ENCODE measurements around the gene GOLGA6D.
"Not testable (repeated sequence)": the region's sequence is repeated elsewhere in the genome, so short reads cannot be mapped to it uniquely, and the experiment has no call there.

Gene GOLGA6D

DNA sequence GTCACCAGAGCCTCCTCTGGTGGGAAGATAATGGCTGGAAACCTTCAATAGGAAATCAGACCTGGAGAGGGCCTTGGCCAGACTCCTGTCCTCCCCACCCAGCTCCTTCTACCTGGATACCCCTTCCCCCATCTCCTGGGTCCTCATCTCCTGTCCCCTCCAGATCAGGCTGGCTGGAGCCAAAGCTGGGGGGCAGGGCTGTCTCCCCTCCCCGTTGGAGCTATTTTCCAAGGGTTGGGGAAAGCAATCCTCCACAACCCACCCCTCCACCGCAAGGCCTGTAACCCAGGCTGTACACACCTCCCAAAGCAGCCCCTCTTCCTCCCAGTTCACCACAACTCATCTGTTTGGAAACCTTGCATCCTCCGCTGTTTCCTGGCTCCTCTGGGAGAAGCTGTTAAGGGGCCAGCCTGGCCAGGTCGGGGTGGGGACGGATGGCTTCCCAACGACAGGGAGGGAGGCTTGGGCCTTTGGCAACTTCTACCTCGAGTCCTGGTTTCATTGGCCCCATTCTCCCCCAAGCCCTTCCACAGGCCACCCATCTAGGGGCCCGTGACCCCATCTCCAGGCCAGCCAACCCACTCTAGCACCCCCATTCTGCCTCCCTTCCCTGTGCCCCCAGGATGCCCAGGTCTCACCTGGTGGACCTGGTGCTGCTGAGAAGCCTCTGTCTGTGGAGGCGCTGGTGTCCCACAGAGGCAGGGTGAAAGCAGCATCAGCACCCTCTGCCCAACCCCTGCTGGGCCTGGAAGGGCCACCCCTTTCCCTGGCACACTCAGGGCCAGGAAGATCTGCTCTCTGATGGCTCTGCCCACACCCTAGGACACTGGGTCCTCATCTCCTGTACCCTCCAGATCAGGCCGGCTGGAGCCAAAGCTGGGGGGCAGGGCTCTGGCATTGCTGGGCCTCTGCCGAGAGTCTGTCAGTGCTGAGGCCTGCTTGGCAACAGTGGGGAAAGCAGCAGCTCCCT is 46.6 kb upstream of the GOLGA6D start:
- Histone ChIP-seq H3K4me1 (ENCODE audit: control insufficient read depth, low read depth, low read length) (no peaks in the 10 kb centered on the region), H2BK120ac (ENCODE audit: low read depth, low read length) (no peak overlapping the region), H3K79me1 (ENCODE audit: low read length) (no peaks in the 10 kb centered on the region), H3K18ac (ENCODE audit: low read length) (no peak overlapping the region), H4K8ac (ENCODE audit: low read depth, low read length) (no peak overlapping the region), H3K56ac (ENCODE audit: low read length) (no peak overlapping the region), H3K36me3 (ENCODE audit: control insufficient read depth, insufficient read depth, low read length) (no peaks in the 10 kb centered on the region), H3K79me2 (ENCODE audit: control insufficient read depth, insufficient read depth, low read length) (no peaks in the 10 kb centered on the region), H3K27ac (ENCODE audit: low read depth, low read length) (no peak overlapping the region), H3K4ac (ENCODE audit: low read depth, low read length) (no peak overlapping the region), H3K27me3 (ENCODE audit: insufficient read depth, low read length, poor library complexity) (no peaks in the 10 kb centered on the region), H3K9ac (ENCODE audit: low read length) (no peak overlapping the region), H4K5ac (ENCODE audit: low read length) (no peak overlapping the region), H2AK5ac (ENCODE audit: low read length) (no peak overlapping the region), H3K4me2 (ENCODE audit: low read length) (no peak overlapping the region), H3K4me3 (ENCODE audit: low read length) (no peak overlapping the region), H2BK15ac (replicated peaks; ENCODE audit: low read depth) (no peak overlapping the region), H3K23ac (ENCODE audit: low read length) (no peak overlapping the region), H2BK5ac (ENCODE audit: low read length) (no peak overlapping the region)
- WGBS (ENCODE audit: extremely low coverage, insufficient coverage, low lambda C conversion rate), result no CpG with 5 or more reads among the region's 11 CpGs
- no peak for DNase-seq

DNA sequence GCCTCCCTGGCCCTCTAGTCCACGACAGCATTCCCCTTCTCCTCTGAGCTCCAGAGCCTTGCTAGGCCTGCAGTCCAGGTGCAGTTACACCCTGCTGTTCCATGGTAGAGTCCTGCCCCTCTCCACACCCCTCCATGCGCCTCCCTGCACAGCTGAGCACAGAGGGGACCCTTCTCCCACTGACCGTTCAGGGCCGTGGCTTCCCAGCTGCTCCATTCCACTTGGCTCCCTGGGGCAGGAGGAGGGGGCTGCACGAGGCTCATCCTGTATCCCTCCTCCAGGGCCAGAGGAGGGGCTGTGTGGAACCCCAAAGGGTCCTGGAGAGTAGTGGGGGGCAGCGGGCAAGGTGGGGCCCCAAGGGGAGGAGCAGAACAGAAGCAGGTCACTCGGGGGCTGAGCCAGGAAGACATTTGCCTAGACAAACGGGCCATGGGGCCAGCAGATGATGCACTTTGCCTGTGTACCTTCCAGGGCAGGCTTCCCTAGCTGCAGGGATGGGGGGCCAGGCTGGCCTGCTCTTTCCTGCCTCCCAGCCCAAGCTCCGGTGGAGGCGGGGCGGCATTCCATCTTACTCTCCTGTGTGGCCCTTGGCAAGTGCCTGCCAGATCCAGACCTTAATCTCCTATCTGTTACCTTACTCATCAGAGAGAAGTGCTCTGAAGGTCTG is 45.2 kb upstream of the GOLGA6D start:
- no peaks in the 10 kb centered on the region for H3K79me2 ChIP-seq (ENCODE audit: control insufficient read depth, insufficient read depth, low read length)
- H3K27ac ChIP-seq (ENCODE audit: low read depth, low read length), result no peak overlapping the region
- no peaks in the 10 kb centered on the region for H3K36me3 ChIP-seq (ENCODE audit: control insufficient read depth, insufficient read depth, low read length)
- no peak overlapping the region for H3K4me2 ChIP-seq (ENCODE audit: low read length)
- H3K4me1 ChIP-seq (ENCODE audit: control insufficient read depth, low read depth, low read length), result no peaks in the 10 kb centered on the region
- no peak overlapping the region for H3K4me3 ChIP-seq (ENCODE audit: low read length)
- H2BK15ac ChIP-seq (replicated peaks; ENCODE audit: low read depth), result no peak overlapping the region
- no peak overlapping the region for H2BK5ac ChIP-seq (ENCODE audit: low read length)
- H4K5ac ChIP-seq (ENCODE audit: low read length), result no peak overlapping the region
- no peak overlapping the region for H3K9ac ChIP-seq (ENCODE audit: low read length)
- no peak overlapping the region for H2BK120ac ChIP-seq (ENCODE audit: low read depth, low read length)
- no peak overlapping the region for H3K23ac ChIP-seq (ENCODE audit: low read length)
- no peak overlapping the region for H3K18ac ChIP-seq (ENCODE audit: low read length)
- H2AK5ac ChIP-seq (ENCODE audit: low read length), result no peak overlapping the region
- no peak overlapping the region for H4K8ac ChIP-seq (ENCODE audit: low read depth, low read length)
- no CpG with 5 or more reads among the region's 11 CpGs for WGBS (ENCODE audit: extremely low coverage, insufficient coverage, low lambda C conversion rate)
- no peak overlapping the region for H3K4ac ChIP-seq (ENCODE audit: low read depth, low read length)
- H3K27me3 ChIP-seq (ENCODE audit: insufficient read depth, low read length, poor library complexity), result no peaks in the 10 kb centered on the region
- H3K79me1 ChIP-seq (ENCODE audit: low read length), result no peaks in the 10 kb centered on the region
- H3K56ac ChIP-seq (ENCODE audit: low read length), result no peak overlapping the region
- no peak for DNase-seq

DNA sequence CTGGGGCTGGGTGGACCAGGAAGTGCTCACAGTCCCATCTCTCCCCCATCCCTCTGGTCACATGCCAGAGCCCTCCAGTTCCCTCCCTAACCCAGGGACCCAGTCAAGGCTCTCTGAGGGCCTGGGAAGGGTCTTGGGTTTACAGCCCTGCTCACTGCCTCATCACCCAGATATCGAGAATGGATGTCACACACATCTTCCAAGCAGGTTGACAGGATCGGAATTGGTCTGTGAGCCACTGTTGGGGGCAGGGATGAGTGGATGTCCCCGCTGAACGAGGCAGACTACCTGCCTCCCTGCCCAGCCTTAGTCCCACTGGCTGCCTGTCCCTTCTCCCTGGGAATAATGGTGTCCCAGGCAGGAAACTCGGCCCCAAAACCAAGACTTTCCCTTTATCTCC is 44.5 kb upstream of the GOLGA6D start:
- no peak overlapping the region for H3K9ac ChIP-seq (ENCODE audit: low read length)
- no peak overlapping the region for H3K27ac ChIP-seq (ENCODE audit: low read depth, low read length)
- H4K5ac ChIP-seq (ENCODE audit: low read length), result no peak overlapping the region
- H3K18ac ChIP-seq (ENCODE audit: low read length), result no peak overlapping the region
- H4K8ac ChIP-seq (ENCODE audit: low read depth, low read length), result no peak overlapping the region
- no CpG with 5 or more reads among the region's 5 CpGs for WGBS (ENCODE audit: extremely low coverage, insufficient coverage, low lambda C conversion rate)
- no peaks in the 10 kb centered on the region for H3K79me1 ChIP-seq (ENCODE audit: low read length)
- H3K4me1 ChIP-seq (ENCODE audit: control insufficient read depth, low read depth, low read length), result no peaks in the 10 kb centered on the region
- H2BK15ac ChIP-seq (replicated peaks; ENCODE audit: low read depth), result no peak overlapping the region
- no peak overlapping the region for H2BK120ac ChIP-seq (ENCODE audit: low read depth, low read length)
- H3K4me3 ChIP-seq (ENCODE audit: low read length), result no peak overlapping the region
- no peak overlapping the region for H2AK5ac ChIP-seq (ENCODE audit: low read length)
- H3K27me3 ChIP-seq (ENCODE audit: insufficient read depth, low read length, poor library complexity), result no peaks in the 10 kb centered on the region
- H3K56ac ChIP-seq (ENCODE audit: low read length), result no peak overlapping the region
- no peaks in the 10 kb centered on the region for H3K79me2 ChIP-seq (ENCODE audit: control insufficient read depth, insufficient read depth, low read length)
- no peaks in the 10 kb centered on the region for H3K36me3 ChIP-seq (ENCODE audit: control insufficient read depth, insufficient read depth, low read length)
- no peak overlapping the region for H3K4ac ChIP-seq (ENCODE audit: low read depth, low read length)
- H3K23ac ChIP-seq (ENCODE audit: low read length), result no peak overlapping the region
- DNase-seq, result no peak
- H3K4me2 ChIP-seq (ENCODE audit: low read length), result no peak overlapping the region
- H2BK5ac ChIP-seq (ENCODE audit: low read length), result no peak overlapping the region

DNA sequence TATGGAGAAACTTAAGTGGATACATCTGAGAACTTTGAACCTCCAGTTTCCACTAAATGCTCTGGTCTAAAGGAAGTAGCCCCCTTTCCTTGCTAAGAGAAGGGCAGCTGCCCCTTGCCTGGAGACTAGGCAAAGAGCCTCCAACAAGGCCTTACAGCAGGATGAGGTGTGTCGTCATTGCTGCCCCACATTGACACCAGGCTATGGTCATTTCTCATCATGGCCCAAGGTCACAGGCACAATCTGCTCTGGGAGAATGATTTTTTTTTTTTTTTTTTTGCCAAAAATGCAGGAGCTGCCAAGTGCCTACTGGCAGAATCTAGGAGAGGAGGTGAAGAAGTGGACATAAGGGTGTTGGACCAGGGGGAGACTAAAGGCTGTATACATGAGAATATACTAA is 36.9 kb upstream of the GOLGA6D start:
- not testable (repeated sequence) for H3K9ac ChIP-seq (ENCODE audit: low read length); H3K27me3 ChIP-seq (ENCODE audit: insufficient read depth, low read length, poor library complexity); H2BK15ac ChIP-seq (replicated peaks; ENCODE audit: low read depth); H3K4ac ChIP-seq (ENCODE audit: low read depth, low read length); H3K27ac ChIP-seq (ENCODE audit: low read depth, low read length); H3K4me3 ChIP-seq (ENCODE audit: low read length); H4K8ac ChIP-seq (ENCODE audit: low read depth, low read length); H2BK5ac ChIP-seq (ENCODE audit: low read length); H3K4me2 ChIP-seq (ENCODE audit: low read length); H2AK5ac ChIP-seq (ENCODE audit: low read length); H3K18ac ChIP-seq (ENCODE audit: low read length); H3K56ac ChIP-seq (ENCODE audit: low read length); H3K36me3 ChIP-seq (ENCODE audit: control insufficient read depth, insufficient read depth, low read length); H3K23ac ChIP-seq (ENCODE audit: low read length); H2BK120ac ChIP-seq (ENCODE audit: low read depth, low read length); H4K5ac ChIP-seq (ENCODE audit: low read length); H3K79me2 ChIP-seq (ENCODE audit: control insufficient read depth, insufficient read depth, low read length); DNase-seq; H3K79me1 ChIP-seq (ENCODE audit: low read length); H3K4me1 ChIP-seq (ENCODE audit: control insufficient read depth, low read depth, low read length)
- no CpG with 5 or more reads among the region's 1 CpG for WGBS (ENCODE audit: extremely low coverage, insufficient coverage, low lambda C conversion rate)

DNA sequence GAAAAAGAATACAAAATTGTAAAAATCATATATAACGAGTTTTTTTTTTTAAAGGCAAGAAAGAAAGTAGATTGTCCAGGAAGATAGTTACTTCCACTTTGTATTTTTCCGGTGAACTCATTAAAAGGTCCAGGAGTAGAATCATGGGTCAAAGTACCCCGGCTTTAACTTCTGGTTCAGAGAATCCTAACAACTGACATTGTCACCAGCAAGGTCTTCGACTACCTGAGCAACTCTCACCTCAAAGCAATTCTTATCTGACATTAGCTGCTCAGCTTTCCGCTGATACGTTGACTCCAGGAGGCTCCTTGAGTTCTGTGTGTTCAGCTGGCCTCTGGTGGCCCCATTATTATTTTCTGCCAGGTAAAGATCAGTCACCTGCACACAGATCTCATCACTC is 33.6 kb upstream of the GOLGA6D start:
- not testable (repeated sequence) for H3K4ac ChIP-seq (ENCODE audit: low read depth, low read length); H3K56ac ChIP-seq (ENCODE audit: low read length); H3K79me1 ChIP-seq (ENCODE audit: low read length); H2BK15ac ChIP-seq (replicated peaks; ENCODE audit: low read depth); H2BK5ac ChIP-seq (ENCODE audit: low read length); H3K4me3 ChIP-seq (ENCODE audit: low read length); H3K23ac ChIP-seq (ENCODE audit: low read length); H3K79me2 ChIP-seq (ENCODE audit: control insufficient read depth, insufficient read depth, low read length); H3K27me3 ChIP-seq (ENCODE audit: insufficient read depth, low read length, poor library complexity); H2BK120ac ChIP-seq (ENCODE audit: low read depth, low read length); H3K4me2 ChIP-seq (ENCODE audit: low read length); DNase-seq; H3K36me3 ChIP-seq (ENCODE audit: control insufficient read depth, insufficient read depth, low read length); H3K27ac ChIP-seq (ENCODE audit: low read depth, low read length); H3K18ac ChIP-seq (ENCODE audit: low read length); H4K5ac ChIP-seq (ENCODE audit: low read length); H2AK5ac ChIP-seq (ENCODE audit: low read length); H3K9ac ChIP-seq (ENCODE audit: low read length); H4K8ac ChIP-seq (ENCODE audit: low read depth, low read length); H3K4me1 ChIP-seq (ENCODE audit: control insufficient read depth, low read depth, low read length)
- WGBS (ENCODE audit: extremely low coverage, insufficient coverage, low lambda C conversion rate), result no CpG with 5 or more reads among the region's 6 CpGs
